ENCODE data around the gene MSMO1. TPM values are rescaled to one million over a fixed set of nuclear protein-coding genes. Genes with fewer than 3 reads are reported as not detected.

Gene MSMO1
- total RNA-seq, 4 donors from 2014 or later, result 10.8 to 17.4 (median 12.4) TPM

- no peaks in the 10 kb centered on the region for H3K4me1 ChIP-seq
- no peak overlapping the region for H3K27ac ChIP-seq (replicated peaks in 1 of 4)
- no peaks in the 10 kb centered on the region for H3K36me3 ChIP-seq
- TF ChIP-seq CTCF (IDR thresholded peaks at IDR 0.05), result no peak
- no peak for TF ChIP-seq EP300 (IDR thresholded peaks at IDR 0.05)
- no peak for TF ChIP-seq POLR2A (IDR thresholded peaks at IDR 0.05; ENCODE audit: low read depth)
- TF ChIP-seq POLR2AphosphoS5 (IDR thresholded peaks at IDR 0.05), result no peak
- no peak overlapping the region for H3K4me3 ChIP-seq
- 83% methylated on average over 2 of the region's 2 CpGs for WGBS
- H3K27me3 ChIP-seq, result no peaks in the 10 kb centered on the region
- no peak for DNase-seq (ENCODE audit: extremely low spot score)
- intact Hi-C loops (cut with DNase I), result no loop called here
- H3K9me3 ChIP-seq, result no peaks in the 10 kb centered on the region
Observed at GRCh38 chr4:165364452-165365080, 37.1 kb downstream of the MSMO1 start.

GRCh38 chr4:165367040-165367439 is 39.6 kb downstream of the MSMO1 start:
- H3K9me3 ChIP-seq, result no peaks in the 10 kb centered on the region
- intact Hi-C loops (cut with DNase I), result no loop called here
- 91% methylated on average over 4 of the region's 4 CpGs for WGBS

GRCh38 chr4:165368114-165368513 is 40.6 kb downstream of the MSMO1 start:
- Histone ChIP-seq H3K4me1 (no peaks in the 10 kb centered on the region), H3K4me3 (no peak overlapping the region), H3K9me3 (no peaks in the 10 kb centered on the region), H3K27ac (replicated peaks in 1 of 4) (no peak overlapping the region), H3K27me3 (no peaks in the 10 kb centered on the region), H3K36me3 (no peaks in the 10 kb centered on the region)
- TF ChIP-seq CTCF (IDR thresholded peaks at IDR 0.05) (no peak), POLR2A (IDR thresholded peaks at IDR 0.05; ENCODE audit: low read depth) (no peak), POLR2AphosphoS5 (IDR thresholded peaks at IDR 0.05) (no peak), EP300 (IDR thresholded peaks at IDR 0.05) (no peak)
- WGBS, result 94% methylated on average over 1 of the region's 1 CpG
- no peak for DNase-seq (ENCODE audit: extremely low spot score)
- intact Hi-C loops (cut with DNase I), result no loop called here

More at GRCh38 chr4:165367040-165367439, 39.6 kb downstream of the MSMO1 start:
- TF ChIP-seq POLR2A (IDR thresholded peaks at IDR 0.05; ENCODE audit: low read depth), result no peak
- no peak for TF ChIP-seq CTCF (IDR thresholded peaks at IDR 0.05)
- TF ChIP-seq POLR2AphosphoS5 (IDR thresholded peaks at IDR 0.05), result no peak
- no peak for TF ChIP-seq EP300 (IDR thresholded peaks at IDR 0.05)
- Histone ChIP-seq H3K4me1 (no peaks in the 10 kb centered on the region), H3K36me3 (no peaks in the 10 kb centered on the region), H3K4me3 (no peak overlapping the region), H3K27me3 (no peaks in the 10 kb centered on the region), H3K27ac (replicated peaks in 1 of 4) (no peak overlapping the region)
- no peak for DNase-seq (ENCODE audit: extremely low spot score)

GRCh38 chr4:165368567-165368966 is 41.1 kb downstream of the MSMO1 start:
- 88% methylated on average over 1 of the region's 1 CpG for WGBS
- no peaks in the 10 kb centered on the region for H3K27me3 ChIP-seq
- intact Hi-C loops (cut with DNase I), result no loop called here
- no peaks in the 10 kb centered on the region for H3K36me3 ChIP-seq
- H3K4me1 ChIP-seq, result no peaks in the 10 kb centered on the region
- H3K27ac ChIP-seq (replicated peaks in 1 of 4), result no peak overlapping the region
- TF ChIP-seq CTCF (IDR thresholded peaks at IDR 0.05), result no peak
- no peak for TF ChIP-seq POLR2A (IDR thresholded peaks at IDR 0.05; ENCODE audit: low read depth)
- no peak for TF ChIP-seq POLR2AphosphoS5 (IDR thresholded peaks at IDR 0.05)
- TF ChIP-seq EP300 (IDR thresholded peaks at IDR 0.05), result no peak
- no peaks in the 10 kb centered on the region for H3K9me3 ChIP-seq
- DNase-seq (ENCODE audit: extremely low spot score), result no peak
- H3K4me3 ChIP-seq, result no peak overlapping the region

- H3K4me3 ChIP-seq, result no peak overlapping the region
- H3K27me3 ChIP-seq, result no peaks in the 10 kb centered on the region
- WGBS, result 80% methylated on average over 5 of the region's 5 CpGs
- no peak for DNase-seq (ENCODE audit: extremely low spot score)
- H3K9me3 ChIP-seq, result peaks cover 0 to 4% (median 0%) of the 10 kb centered on the region in 4 donors
- H3K36me3 ChIP-seq, result no peaks in the 10 kb centered on the region
- intact Hi-C loops (cut with DNase I), result no loop called here
- H3K4me1 ChIP-seq, result no peaks in the 10 kb centered on the region
- H3K27ac ChIP-seq (replicated peaks in 1 of 4), result no peak overlapping the region
- TF ChIP-seq POLR2A (IDR thresholded peaks at IDR 0.05; ENCODE audit: low read depth) (no peak), CTCF (IDR thresholded peaks at IDR 0.05) (no peak), POLR2AphosphoS5 (IDR thresholded peaks at IDR 0.05) (no peak)
Observed at GRCh38 chr4:165369522-165369921, 42.1 kb downstream of the MSMO1 start.

All from esophagus muscularis mucosa (tissue), 4 donors.